Measurements from ENCODE around the gene SIGLEC6. TPM values are rescaled to one million over a fixed set of nuclear protein-coding genes. Genes with fewer than 3 reads are reported as not detected.

SIGLEC6 gene
- total and polyA plus RNA-seq, 3 donors from 2014 or later, result 0.29 to 1.1 (median 0.55) TPM

DNA sequence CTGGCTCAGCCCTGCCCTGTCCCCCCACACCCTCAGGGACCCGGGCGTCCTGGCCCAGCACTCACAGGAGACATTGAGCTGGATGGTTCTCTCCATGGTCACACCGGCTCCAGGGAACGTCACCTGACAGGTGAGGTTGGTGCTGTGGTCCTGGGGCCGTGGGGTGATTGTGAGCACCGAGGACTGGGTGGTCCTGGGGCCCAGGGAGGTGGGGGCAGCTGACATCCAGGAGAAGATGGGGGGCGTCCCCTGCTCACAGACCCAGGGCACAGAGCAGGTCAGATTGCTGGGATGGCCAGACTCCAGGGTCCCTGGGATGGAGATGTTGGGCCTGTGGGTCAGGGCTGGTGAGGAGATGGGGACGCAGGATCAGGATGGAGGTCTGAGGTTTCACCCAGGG lies 854 bp downstream of the SIGLEC6 start:
- intact Hi-C loops (cut with DNase I; ENCODE audit: low total_unique reads), result no loop called here
- H3K4me1 ChIP-seq, result no peaks in the 10 kb centered on the region
- H3K9me3 ChIP-seq, result no peaks in the 10 kb centered on the region
- no peaks in the 10 kb centered on the region for H3K36me3 ChIP-seq (ENCODE audit: low read depth, missing control alignments)
- TF ChIP-seq POLR2A (IDR thresholded peaks at IDR 0.05), result no peak
- TF ChIP-seq, protein P1, sequence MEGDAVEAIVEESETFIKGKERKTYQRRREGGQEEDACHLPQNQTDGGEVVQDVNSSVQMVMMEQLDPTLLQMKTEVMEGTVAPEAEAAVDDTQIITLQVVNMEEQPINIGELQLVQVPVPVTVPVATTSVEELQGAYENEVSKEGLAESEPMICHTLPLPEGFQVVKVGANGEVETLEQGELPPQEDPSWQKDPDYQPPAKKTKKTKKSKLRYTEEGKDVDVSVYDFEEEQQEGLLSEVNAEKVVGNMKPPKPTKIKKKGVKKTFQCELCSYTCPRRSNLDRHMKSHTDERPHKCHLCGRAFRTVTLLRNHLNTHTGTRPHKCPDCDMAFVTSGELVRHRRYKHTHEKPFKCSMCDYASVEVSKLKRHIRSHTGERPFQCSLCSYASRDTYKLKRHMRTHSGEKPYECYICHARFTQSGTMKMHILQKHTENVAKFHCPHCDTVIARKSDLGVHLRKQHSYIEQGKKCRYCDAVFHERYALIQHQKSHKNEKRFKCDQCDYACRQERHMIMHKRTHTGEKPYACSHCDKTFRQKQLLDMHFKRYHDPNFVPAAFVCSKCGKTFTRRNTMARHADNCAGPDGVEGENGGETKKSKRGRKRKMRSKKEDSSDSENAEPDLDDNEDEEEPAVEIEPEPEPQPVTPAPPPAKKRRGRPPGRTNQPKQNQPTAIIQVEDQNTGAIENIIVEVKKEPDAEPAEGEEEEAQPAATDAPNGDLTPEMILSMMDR (IDR thresholded peaks at IDR 0.05), result no peak
- 82 to 89% methylated on average over 7 to 8 of the region's 8 CpGs for WGBS, 2 donors
- H3K27ac ChIP-seq, result no peak overlapping the region
- DNase-seq, result no peak
- H3K4me3 ChIP-seq, result no peak overlapping the region
- no peaks in the 10 kb centered on the region for H3K27me3 ChIP-seq

DNA sequence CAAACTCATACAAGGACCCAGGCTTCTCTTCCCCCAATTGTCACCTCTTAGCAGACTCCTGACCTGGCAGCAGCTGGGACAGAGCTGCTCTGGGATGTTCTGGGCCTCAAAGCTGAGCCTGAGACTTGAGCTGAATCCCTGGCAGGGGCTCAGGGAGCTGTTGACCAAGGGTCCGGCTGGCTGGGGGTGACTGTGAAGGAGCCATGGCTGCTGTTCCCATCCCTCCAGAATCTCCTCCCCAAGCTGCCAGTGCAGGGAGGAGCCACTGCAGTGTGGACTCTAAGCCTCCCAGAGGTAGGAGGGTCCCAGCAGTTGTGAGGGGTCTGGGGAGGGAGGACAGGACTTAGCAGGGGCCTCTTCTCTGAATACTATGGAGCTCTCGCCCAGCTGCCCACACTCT lies 2.2 kb downstream of the SIGLEC6 start:
- no peak overlapping the region for H3K27ac ChIP-seq
- no peak for DNase-seq
- no peaks in the 10 kb centered on the region for H3K4me1 ChIP-seq
- H3K27me3 ChIP-seq, result no peaks in the 10 kb centered on the region
- H3K4me3 ChIP-seq, result no peak overlapping the region
- intact Hi-C loops (cut with DNase I; ENCODE audit: low total_unique reads), result no loop called here
- 82% methylated on average over 2 of the region's 2 CpGs; no CpG with 5 or more reads in 1 of the 2 donors for WGBS, 2 donors
- no peaks in the 10 kb centered on the region for H3K36me3 ChIP-seq (ENCODE audit: low read depth, missing control alignments)
- TF ChIP-seq, protein P1 (IDR thresholded peaks at IDR 0.05), result no peak
- no peak for TF ChIP-seq POLR2A (IDR thresholded peaks at IDR 0.05)
- no peaks in the 10 kb centered on the region for H3K9me3 ChIP-seq

DNA sequence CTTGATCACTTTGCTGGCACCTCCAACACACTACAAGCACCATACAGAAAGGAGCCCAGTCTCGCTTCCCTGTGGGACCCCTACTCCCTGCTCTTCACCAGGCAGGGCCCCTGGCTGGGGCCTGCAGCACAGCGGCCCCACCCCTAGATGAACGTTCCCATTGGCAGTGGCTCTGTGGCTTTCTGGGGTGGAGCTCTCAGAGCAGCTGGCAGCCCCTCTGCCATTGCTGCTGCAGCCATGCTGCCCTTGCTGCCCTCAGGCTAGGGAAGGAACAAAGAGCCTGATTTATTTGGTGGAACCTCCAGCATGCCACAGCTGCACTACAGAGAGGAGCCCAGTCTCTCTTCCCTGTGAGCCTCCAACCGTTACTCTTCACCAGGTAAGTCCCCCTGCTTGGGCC lies 5.8 kb downstream of the SIGLEC6 start:
- Histone ChIP-seq H3K9me3 (no peaks in the 10 kb centered on the region), H3K27me3 (no peaks in the 10 kb centered on the region), H3K36me3 (ENCODE audit: low read depth, missing control alignments) (no peaks in the 10 kb centered on the region), H3K4me3 (no peak overlapping the region), H3K27ac (no peak overlapping the region), H3K4me1 (no peaks in the 10 kb centered on the region)
- TF ChIP-seq, protein P1 (IDR thresholded peaks at IDR 0.05), result no peak
- TF ChIP-seq POLR2A (IDR thresholded peaks at IDR 0.05), result no peak
- WGBS, 2 donors, result 50 to 67% methylated on average over 1 to 4 of the region's 4 CpGs
- DNase-seq, result no peak
- intact Hi-C loops (cut with DNase I; ENCODE audit: low total_unique reads), result no loop called here

DNA sequence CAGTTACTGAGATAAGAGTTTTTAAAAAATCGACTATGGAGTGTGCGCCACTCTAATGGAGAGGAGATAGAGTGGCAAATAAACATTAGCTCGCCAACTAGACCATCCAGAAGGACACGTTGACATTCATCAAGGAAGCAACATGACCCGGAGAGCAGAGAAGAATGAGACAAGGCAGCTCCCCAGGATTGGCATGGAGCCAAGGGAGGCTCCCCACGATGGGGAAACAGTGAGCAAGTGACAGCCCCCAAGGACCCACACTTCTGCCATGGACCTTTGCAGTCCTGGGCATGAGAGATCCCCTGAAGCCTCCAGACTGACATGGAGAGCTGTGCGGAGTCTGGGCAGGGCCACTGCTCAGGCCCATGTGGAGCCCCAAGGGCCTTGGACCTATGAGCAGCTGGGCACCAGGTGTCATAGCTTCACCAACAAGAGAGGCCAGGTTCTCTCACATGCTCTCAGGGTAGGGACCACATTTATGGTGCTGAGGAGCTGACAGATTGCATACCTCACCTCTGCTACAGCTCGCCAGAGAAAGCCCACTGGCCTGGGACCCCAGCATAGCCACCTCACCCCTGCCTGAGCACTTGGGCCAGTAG lies 6.7 kb downstream of the SIGLEC6 start:
- no peak for DNase-seq
- intact Hi-C loops (cut with DNase I; ENCODE audit: low total_unique reads), result no loop called here
- Histone ChIP-seq H3K27me3 (no peaks in the 10 kb centered on the region), H3K9me3 (no peaks in the 10 kb centered on the region), H3K36me3 (ENCODE audit: low read depth, missing control alignments) (no peaks in the 10 kb centered on the region), H3K4me1 (no peaks in the 10 kb centered on the region), H3K4me3 (no peak overlapping the region), H3K27ac (no peak overlapping the region)
- TF ChIP-seq POLR2A (IDR thresholded peaks at IDR 0.05), result no peak
- TF ChIP-seq, protein P1 (IDR thresholded peaks at IDR 0.05), result no peak
- 71% methylated on average over 6 to 8 of the region's 8 CpGs for WGBS, 2 donors

DNA sequence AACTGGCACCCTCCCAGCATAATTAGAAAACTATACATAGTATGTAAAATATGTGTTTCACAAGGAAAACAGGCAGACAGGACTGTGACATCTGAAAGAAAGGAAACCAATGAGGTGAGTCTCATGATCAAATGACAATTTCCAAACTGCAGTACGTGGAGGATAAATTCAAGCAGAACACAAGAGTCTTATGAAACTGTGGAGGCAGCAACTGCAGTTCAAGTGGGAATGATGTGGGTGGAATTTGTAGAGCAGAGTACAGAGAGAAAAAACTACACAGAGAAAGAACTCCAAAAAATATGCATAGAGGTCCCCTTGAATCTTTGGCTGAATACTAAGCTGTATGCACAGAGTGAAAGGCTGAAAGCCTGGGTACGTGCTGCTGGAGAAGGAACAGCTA lies 9.7 kb downstream of the SIGLEC6 start:
- no peak overlapping the region for H3K27ac ChIP-seq
- no peak for DNase-seq
- no peaks in the 10 kb centered on the region for H3K9me3 ChIP-seq
- no peaks in the 10 kb centered on the region for H3K27me3 ChIP-seq
- 64 to 70% methylated on average over 2 of the region's 2 CpGs for WGBS, 2 donors
- intact Hi-C loops (cut with DNase I; ENCODE audit: low total_unique reads), result no loop called here
- no peaks in the 10 kb centered on the region for H3K36me3 ChIP-seq (ENCODE audit: low read depth, missing control alignments)
- H3K4me1 ChIP-seq, result no peaks in the 10 kb centered on the region
- TF ChIP-seq POLR2A (IDR thresholded peaks at IDR 0.05), result no peak
- TF ChIP-seq, protein P1 (IDR thresholded peaks at IDR 0.05), result no peak
- no peak overlapping the region for H3K4me3 ChIP-seq

All from testis (tissue), 3 donors.